AG09319 (cell line): ENCODE results near the gene ACACB.
"Not testable (repeated sequence)": the region's sequence is repeated elsewhere in the genome, so short reads cannot be mapped to it uniquely, and the experiment has no call there.

Experiments
- DNase-seq: peaks from one replicate; pipeline ENCODE4 v3.0.0-alpha.2; 2010; ENCODE audit warnings: low read depth; ENCODE audit errors: extremely low read depth
- TF ChIP-seq, protein P1 (sequence below): IDR thresholded peaks from 2 replicates; pipeline ENCODE4 v1.5.1; 2011; ENCODE audit warnings: low read depth, mild to moderate bottlenecking, inconsistent platforms, low read length, moderate library complexity

ACACB gene

DNA sequence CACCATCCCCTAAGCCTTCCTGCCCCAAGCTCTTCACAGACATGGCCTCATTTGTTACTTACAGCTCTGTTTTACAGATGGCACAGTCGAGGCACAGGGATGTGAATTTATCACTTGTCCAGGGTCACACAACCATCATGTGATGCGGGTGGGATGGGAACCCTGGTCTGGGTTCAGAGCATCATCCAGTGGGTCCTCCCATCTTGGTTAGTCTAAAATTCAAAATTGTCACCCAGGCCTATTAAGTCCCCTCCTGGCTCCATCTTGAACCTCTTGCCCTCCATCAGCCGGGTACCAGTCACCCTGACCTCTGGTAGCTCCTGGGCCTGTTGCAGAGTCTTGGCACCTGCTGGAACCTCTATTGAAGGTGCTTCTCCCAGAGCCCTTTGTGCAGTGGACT lies 52.9 kb downstream of the ACACB start:
- no peak for DNase-seq
- TF ChIP-seq, protein P1, sequence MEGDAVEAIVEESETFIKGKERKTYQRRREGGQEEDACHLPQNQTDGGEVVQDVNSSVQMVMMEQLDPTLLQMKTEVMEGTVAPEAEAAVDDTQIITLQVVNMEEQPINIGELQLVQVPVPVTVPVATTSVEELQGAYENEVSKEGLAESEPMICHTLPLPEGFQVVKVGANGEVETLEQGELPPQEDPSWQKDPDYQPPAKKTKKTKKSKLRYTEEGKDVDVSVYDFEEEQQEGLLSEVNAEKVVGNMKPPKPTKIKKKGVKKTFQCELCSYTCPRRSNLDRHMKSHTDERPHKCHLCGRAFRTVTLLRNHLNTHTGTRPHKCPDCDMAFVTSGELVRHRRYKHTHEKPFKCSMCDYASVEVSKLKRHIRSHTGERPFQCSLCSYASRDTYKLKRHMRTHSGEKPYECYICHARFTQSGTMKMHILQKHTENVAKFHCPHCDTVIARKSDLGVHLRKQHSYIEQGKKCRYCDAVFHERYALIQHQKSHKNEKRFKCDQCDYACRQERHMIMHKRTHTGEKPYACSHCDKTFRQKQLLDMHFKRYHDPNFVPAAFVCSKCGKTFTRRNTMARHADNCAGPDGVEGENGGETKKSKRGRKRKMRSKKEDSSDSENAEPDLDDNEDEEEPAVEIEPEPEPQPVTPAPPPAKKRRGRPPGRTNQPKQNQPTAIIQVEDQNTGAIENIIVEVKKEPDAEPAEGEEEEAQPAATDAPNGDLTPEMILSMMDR: no peak

DNA sequence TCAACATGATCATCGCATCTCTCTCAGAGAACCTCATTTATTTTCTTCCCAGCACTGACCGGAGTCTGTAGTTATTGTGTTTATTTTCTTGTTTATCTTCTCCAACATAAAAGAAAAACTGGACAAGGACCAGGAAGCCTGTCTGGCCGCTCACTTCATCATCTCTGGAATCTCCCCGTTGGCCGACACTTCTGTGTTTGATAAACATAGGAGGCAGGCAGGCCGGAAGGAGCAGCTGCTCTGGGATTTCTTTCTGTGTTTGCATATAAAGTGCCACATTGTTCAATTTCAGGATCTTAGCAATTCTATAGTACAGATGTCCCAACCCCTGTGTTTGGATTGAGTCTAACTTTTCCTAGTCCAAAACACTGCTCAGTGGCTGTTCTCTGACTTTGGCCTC lies 53.3 kb downstream of the ACACB start:
- TF ChIP-seq, protein P1: no peak
- no peak for DNase-seq

DNA sequence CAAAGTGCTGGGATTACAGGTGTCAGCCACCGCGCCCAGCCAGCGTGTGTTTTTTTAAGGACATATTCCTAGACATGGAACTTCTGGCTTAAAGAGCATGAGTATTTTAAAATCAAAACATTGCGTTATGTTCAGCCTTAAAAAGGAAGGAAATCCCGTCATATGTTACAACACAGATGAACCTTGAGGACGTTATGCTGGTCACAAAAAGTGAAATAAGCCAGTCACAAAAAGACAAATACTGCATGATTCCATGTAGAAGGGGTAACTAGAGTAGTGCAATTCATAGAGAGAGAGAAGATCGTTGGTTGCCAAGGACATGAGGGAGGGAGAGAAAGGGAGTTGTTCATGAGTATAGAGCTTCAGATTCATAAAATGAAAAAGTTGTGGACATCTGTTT lies 53.9 kb downstream of the ACACB start:
- DNase-seq: no peak
- TF ChIP-seq, protein P1: no peak

DNA sequence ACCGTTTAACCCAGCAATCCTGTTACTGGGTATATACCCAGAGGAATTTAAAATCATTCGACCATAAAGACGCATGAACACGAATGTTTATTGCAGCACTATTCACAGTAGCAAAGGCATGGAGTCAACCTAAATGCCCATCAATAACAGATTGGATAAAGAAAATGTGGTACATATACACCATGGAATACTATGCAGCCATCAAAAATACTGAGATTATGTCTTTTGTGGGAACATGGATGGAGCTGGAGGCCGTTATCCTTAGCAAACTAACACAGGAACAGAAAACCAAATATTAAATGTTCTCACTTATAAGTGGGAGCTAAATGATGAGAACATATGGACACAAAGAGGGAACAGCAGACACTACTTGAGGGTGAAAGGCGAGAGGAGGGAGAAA lies 56.4 kb downstream of the ACACB start:
- DNase-seq: not testable (repeated sequence)

DNA sequence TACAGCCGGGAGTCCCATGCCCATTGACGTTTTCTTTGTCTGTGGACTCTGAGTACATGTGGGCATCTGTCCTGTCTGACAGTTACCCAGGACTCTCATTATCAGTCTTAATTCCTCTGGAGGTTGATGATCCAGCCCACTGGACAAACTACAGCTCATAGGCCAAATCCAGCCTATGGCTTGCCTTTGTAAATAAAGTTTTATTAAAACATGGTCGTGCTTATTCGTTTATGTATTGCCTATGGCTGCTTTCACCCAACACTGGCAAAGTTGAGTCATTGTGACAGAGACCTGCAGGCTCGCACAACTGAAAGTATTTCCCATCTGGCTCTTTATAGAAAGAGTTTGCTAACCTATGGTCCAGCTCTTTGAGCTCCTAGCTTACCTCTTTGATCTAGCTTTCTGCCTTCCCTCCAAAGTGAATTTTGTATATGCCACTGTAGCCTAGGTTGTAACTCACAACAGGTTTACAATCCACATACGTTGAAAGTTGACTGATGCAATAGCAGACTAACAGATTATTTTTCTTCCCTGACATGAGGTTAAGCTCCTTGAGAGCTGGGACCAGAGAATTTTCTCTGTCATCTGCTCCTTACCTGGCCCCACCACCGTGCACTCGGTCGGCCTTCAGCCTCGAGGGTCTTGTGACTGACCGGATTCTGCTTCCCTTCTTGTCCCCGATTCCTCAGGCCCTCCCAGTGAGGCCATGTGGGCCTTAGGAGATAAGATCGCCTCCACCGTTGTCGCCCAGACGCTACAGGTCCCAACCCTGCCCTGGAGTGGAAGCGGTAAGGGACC lies 57.3 kb downstream of the ACACB start:
- TF ChIP-seq, protein P1: no peak
- no peak for DNase-seq

DNA sequence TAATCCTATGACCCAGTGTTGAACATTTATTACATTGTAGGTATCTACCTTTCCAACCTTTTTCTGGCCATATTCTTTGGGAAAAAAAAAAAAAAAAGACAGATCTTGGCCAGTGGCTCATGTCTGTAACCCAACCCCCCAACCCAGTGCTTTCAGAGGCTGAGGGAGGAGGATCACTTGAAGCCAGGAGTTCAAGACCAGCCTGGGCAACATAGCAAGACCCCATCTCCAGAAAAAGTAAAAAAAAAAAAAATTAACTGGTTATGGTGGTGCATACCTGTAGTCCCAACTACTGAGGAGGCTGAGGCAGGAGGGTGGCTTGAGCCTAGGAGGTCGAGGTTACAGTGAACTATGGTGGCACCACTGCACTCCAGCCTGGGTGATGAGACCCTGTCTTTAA lies 58.1 kb downstream of the ACACB start:
- TF ChIP-seq, protein P1: no peak
- no peak for DNase-seq

DNA sequence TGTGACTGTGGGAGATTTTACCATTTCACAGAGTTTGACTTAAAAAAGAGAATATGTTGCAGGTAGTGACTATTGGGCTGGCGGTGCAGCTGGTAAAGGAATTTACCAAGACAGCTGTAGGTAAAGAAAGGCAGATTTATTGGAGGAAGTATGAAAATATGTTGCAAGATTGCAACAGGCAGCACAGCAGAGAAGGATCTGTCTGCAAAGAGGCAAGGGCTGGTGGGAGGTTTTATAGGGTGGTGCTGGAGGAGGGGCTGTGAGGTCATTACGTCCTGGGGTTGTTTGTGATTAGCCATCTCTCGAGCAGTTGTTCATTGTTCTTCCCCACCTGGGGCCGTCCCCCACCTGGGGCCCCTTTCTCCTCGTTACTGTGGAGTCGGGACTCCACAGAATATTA lies 62.1 kb downstream of the ACACB start:
- TF ChIP-seq, protein P1: no peak
- DNase-seq: no peak

DNA sequence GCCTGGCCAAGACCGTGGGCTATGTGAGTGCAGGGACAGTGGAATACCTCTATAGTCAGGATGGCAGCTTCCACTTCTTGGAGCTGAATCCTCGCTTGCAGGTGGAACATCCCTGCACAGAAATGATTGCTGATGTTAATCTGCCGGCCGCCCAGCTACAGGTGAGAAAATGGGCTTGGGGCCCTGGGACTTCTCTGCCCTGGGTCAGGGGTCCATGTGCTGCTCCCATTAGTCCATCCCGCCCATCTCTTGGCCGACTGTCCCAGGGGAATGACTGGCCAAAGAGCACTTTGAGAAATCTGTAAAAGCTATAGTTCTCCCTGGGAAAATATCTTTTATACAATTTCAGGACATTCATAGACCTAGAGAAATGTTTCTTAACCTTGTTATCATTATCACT lies 63.5 kb downstream of the ACACB start:
- TF ChIP-seq, protein P1: no peak
- DNase-seq: no peak
